WTC11 (cell line): ENCODE data around the gene STRADB. TPM values are rescaled to one million over a fixed set of nuclear protein-coding genes. Genes with fewer than 3 reads are reported as not detected.

Experiments
- ATAC-seq: fragments of 200-7000 bp; cut with Tn5 transposase; 2 replicates; pipeline ENCODE4 v1.10.0; 2021; ENCODE audit warnings: mild to moderate bottlenecking, moderate library complexity
- CTCF ChIA-PET: fragments of 300-600 bp; sonication (Branson Sonifier 250); formaldehyde crosslinking; loops from one replicate; lab custom pipeline; 2021; ENCODE audit warnings: antibody characterized with exemption; lab: Charles Lee
- POLR2A ChIA-PET: fragments of 350-600 bp; sonication (Branson Sonifier 250); formaldehyde crosslinking; loops from one replicate; lab custom pipeline; 2021; ENCODE audit warnings: antibody characterized with exemption; lab: Charles Lee
- DNase-seq: peaks from one replicate; pipeline ENCODE4 v3.0.0; 2021; ENCODE audit warnings: low spot score
- H3K27ac Mint-ChIP-seq: 2 replicates; pipeline ENCODE4 v1.8.0; 2021; ENCODE audit warnings: mixed read lengths
- H3K27me3 Mint-ChIP-seq: 2 replicates; pipeline ENCODE4 v1.8.0; 2021; ENCODE audit warnings: low read depth, mild to moderate bottlenecking, moderate library complexity, mixed read lengths
- H3K36me3 Mint-ChIP-seq: 2 replicates; pipeline ENCODE4 v1.8.0; 2021; ENCODE audit warnings: mixed read lengths
- H3K4me1 Mint-ChIP-seq: 2 replicates; pipeline ENCODE4 v1.8.0; 2022; ENCODE audit warnings: mixed read lengths
- H3K4me3 Mint-ChIP-seq: 2 replicates; pipeline ENCODE4 v1.8.0; 2021; ENCODE audit warnings: mild to moderate bottlenecking, moderate library complexity, mixed read lengths
- H3K9me3 Mint-ChIP-seq: 2 replicates; pipeline ENCODE4 v1.8.0; 2021; ENCODE audit warnings: mixed read lengths
- AR ChIP-seq: fragments of 250-450 bp; sonication (Bioruptor Pico); IDR thresholded peaks from 2 replicates; pipeline ENCODE4 v1.9.0; 2021; ENCODE audit warnings: mild to moderate bottlenecking
- ARID4B ChIP-seq: sonication (generic); formaldehyde crosslinking; IDR thresholded peaks from 2 replicates; pipeline ENCODE4 v1.8.0; 2023; ENCODE audit warnings: missing genetic modification reagents, mild to moderate bottlenecking, borderline replicate concordance
- ATF2 ChIP-seq: sonication (generic); formaldehyde crosslinking; IDR thresholded peaks from 2 replicates; pipeline ENCODE4 v1.8.1; 2022; ENCODE audit warnings: low read depth, missing genetic modification reagents, borderline replicate concordance
- CBFB ChIP-seq: sonication (generic); formaldehyde crosslinking; IDR thresholded peaks from 2 replicates; pipeline ENCODE4 v1.8.1; 2022; ENCODE audit warnings: mild to moderate bottlenecking, low read depth, missing genetic modification reagents
- IRF2 ChIP-seq: sonication (generic); formaldehyde crosslinking; IDR thresholded peaks from 2 replicates; pipeline ENCODE4 v1.8.0; 2022; ENCODE audit warnings: low read depth, missing genetic modification reagents, borderline replicate concordance
- JUN ChIP-seq: sonication (generic); formaldehyde crosslinking; IDR thresholded peaks from 2 replicates; pipeline ENCODE4 v1.8.0; 2023; ENCODE audit warnings: mild to moderate bottlenecking, missing genetic modification reagents
- MAX ChIP-seq: sonication (generic); formaldehyde crosslinking; IDR thresholded peaks from 2 replicates; pipeline ENCODE4 v1.8.0; 2022; ENCODE audit warnings: mild to moderate bottlenecking, missing genetic modification reagents
- MYBL2 ChIP-seq: sonication (generic); formaldehyde crosslinking; IDR thresholded peaks from 2 replicates; pipeline ENCODE4 v1.8.1; 2023; ENCODE audit warnings: mild to moderate bottlenecking, moderate library complexity, missing genetic modification reagents
- NFE2L1 ChIP-seq: sonication (generic); formaldehyde crosslinking; IDR thresholded peaks from 2 replicates; pipeline ENCODE4 v1.8.1; 2023; ENCODE audit warnings: missing genetic modification reagents
- NFYB ChIP-seq: sonication (generic); formaldehyde crosslinking; conservative IDR thresholded peaks from 2 replicates; pipeline ENCODE4 v1.8.0; 2022; ENCODE audit warnings: low read depth, missing genetic modification reagents
- PRDM15 ChIP-seq: sonication (generic); formaldehyde crosslinking; IDR thresholded peaks from 2 replicates; pipeline ENCODE4 v1.8.0; 2022; ENCODE audit warnings: missing genetic modification reagents
- SMAD4 ChIP-seq: sonication (generic); formaldehyde crosslinking; IDR thresholded peaks from 2 replicates; pipeline ENCODE4 v1.8.0; 2022; ENCODE audit warnings: mild to moderate bottlenecking, missing genetic modification reagents
- TCF7 ChIP-seq: sonication (generic); formaldehyde crosslinking; IDR thresholded peaks from 2 replicates; pipeline ENCODE4 v1.8.0; 2022; ENCODE audit warnings: mild to moderate bottlenecking, low read depth, missing genetic modification reagents, moderate library complexity
- USF1 ChIP-seq: sonication (generic); formaldehyde crosslinking; IDR thresholded peaks from 2 replicates; pipeline ENCODE4 v1.8.0; 2022; ENCODE audit warnings: mild to moderate bottlenecking, missing genetic modification reagents
- ZBTB43 ChIP-seq: sonication (generic); formaldehyde crosslinking; IDR thresholded peaks from 2 replicates; pipeline ENCODE4 v1.8.1; 2023; ENCODE audit warnings: mild to moderate bottlenecking, missing genetic modification reagents
- ZNF219 ChIP-seq: sonication (generic); formaldehyde crosslinking; IDR thresholded peaks from 2 replicates; pipeline ENCODE4 v1.8.0; 2023; ENCODE audit warnings: missing genetic modification reagents, mild to moderate bottlenecking, borderline replicate concordance
- ZNF396 ChIP-seq: fragments of 250-450 bp; sonication (Bioruptor Pico); IDR thresholded peaks from 2 replicates; pipeline ENCODE4 v1.8.0; 2021; ENCODE audit warnings: mild to moderate bottlenecking, moderate library complexity, borderline replicate concordance
- total RNA-seq: library from RNA; stranded (reverse); gene quantifications from 3 replicates; pipeline ENCODE4 v1.2.3, GENCODE V29; 2021

The STRADB gene
- total RNA-seq, 1 experiment from 2014 or later = 36.7 TPM

GRCh38 chr2:201470821-201471731 is 19.5 kb downstream of the STRADB start:
- Mint-ChIP-seq H3K27me3 (no peaks in the 10 kb centered on the region), H3K4me1 (peaks cover 9% of the 10 kb centered on the region), H3K27ac (peak overlapping the region; percentile 4; the same call in 1 of the 2 replicates), H3K36me3 (peaks cover 25% of the 10 kb centered on the region), H3K4me3 (no peak overlapping the region), H3K9me3 (no peaks in the 10 kb centered on the region)
- ChIA-PET POLR2A (no interaction called here), CTCF (no interaction called here)
- DNase-seq = peak; percentile 60
- ATAC-seq = peak; percentile 90
- TF ChIP-seq TCF7 (CRISPR knock-in tag) = no peak
- TF ChIP-seq PRDM15 = peak; percentile 30; the same call in 1 of the 2 replicates

GRCh38 chr2:201471732-201472393 is 20.3 kb downstream of the STRADB start:
- Mint-ChIP-seq H3K4me3 (no peak overlapping the region), H3K36me3 (peaks cover 27% of the 10 kb centered on the region), H3K9me3 (no peaks in the 10 kb centered on the region), H3K4me1 (peaks cover 9% of the 10 kb centered on the region), H3K27me3 (no peaks in the 10 kb centered on the region), H3K27ac (no peak overlapping the region)
- DNase-seq (no peak), ATAC-seq (no peak)
- CTCF ChIA-PET = no interaction called here
- POLR2A ChIA-PET = no interaction called here
- TF ChIP-seq AR (CRISPR knock-in tag) = no peak
- no peak for TF ChIP-seq ZBTB43 (CRISPR knock-in tag)
- TF ChIP-seq ARID4B = no peak
- no peak for TF ChIP-seq ZNF396
- TF ChIP-seq ATF2 = no peak
- no peak for TF ChIP-seq ZNF219 (CRISPR knock-in tag)
- TF ChIP-seq TCF7 (CRISPR knock-in tag) = no peak
- TF ChIP-seq NFYB (CRISPR knock-in tag) = no peak
- no peak for TF ChIP-seq USF1 (CRISPR knock-in tag)
- no peak for TF ChIP-seq CBFB (CRISPR knock-in tag)
- TF ChIP-seq MAX = no peak
- no peak for TF ChIP-seq JUN (CRISPR knock-in tag)
- TF ChIP-seq MYBL2 (CRISPR knock-in tag) = no peak
- TF ChIP-seq SMAD4 (CRISPR knock-in tag) = no peak
- no peak for TF ChIP-seq NFE2L1 (CRISPR knock-in tag)
- TF ChIP-seq IRF2 (CRISPR knock-in tag) = no peak
